Stomach (tissue), 4 donors: ENCODE measurements around the gene MYH4.

Experiments used
- CTCF ChIP-seq, 7 experiments: fragments of 450-650 bp in 4 of 7; fragments of 200-600 bp in 3 of 7; sonication (generic) in 3 of 7; IDR thresholded peaks; one replicate each; pipeline ENCODE4 v1.5.1; 2016 to 2019; ENCODE audit warnings: antibody characterized with exemption in 7 of 7, control low read depth in 2 of 7, mild to moderate bottlenecking in 1 of 7
- POLR2A ChIP-seq, 4 donors: fragments of 450-650 bp; IDR thresholded peaks; one replicate each; pipeline ENCODE4 v1.6.1; 2016; ENCODE audit warnings: antibody characterized with exemption in 4 of 4, control low read depth in 2 of 4, mild to moderate bottlenecking in 1 of 4, moderate library complexity in 1 of 4

- TF ChIP-seq CTCF (IDR thresholded peaks at IDR 0.05) (no peak), POLR2A (IDR thresholded peaks at IDR 0.05) (no peak)
Observed at GRCh38 chr17:10499950-10500349, 30.6 kb upstream of the MYH4 start.
